Transverse colon (tissue), 4 donors: Measurements from ENCODE around the gene STYXL1. TPM values are rescaled to one million over a fixed set of nuclear protein-coding genes. Genes with fewer than 3 reads are reported as not detected.

ENCODE experiments used
- DNase-seq: peaks from one replicate; pipeline ENCODE4 v3.0.0-alpha.2; 2019
- H3K27ac ChIP-seq, 4 donors: fragments of 200-600 bp; sonication (generic); 2 replicates each; pipeline ENCODE4 v1.5.1; 2016 to 2018; ENCODE audit warnings: inconsistent platforms in 4 of 4
- H3K27me3 ChIP-seq: fragments of 200-600 bp; sonication (generic); 2 replicates; pipeline ENCODE4 v1.5.1; 2017; ENCODE audit warnings: inconsistent platforms
- H3K36me3 ChIP-seq, 4 donors: fragments of 200-600 bp; sonication (generic); 2 replicates each; pipeline ENCODE4 v1.5.1; 2017 to 2019; ENCODE audit warnings: inconsistent platforms in 4 of 4
- H3K4me1 ChIP-seq, 4 donors: fragments of 200-600 bp; sonication (generic); 2 replicates each; pipeline ENCODE4 v1.5.1; 2017 to 2020; ENCODE audit warnings: inconsistent platforms in 4 of 4
- H3K4me3 ChIP-seq, 4 donors: fragments of 200-600 bp; sonication (generic); 1 replicate in 1 of 4; 2 replicates in 3 of 4; pipeline versions ENCODE4 v1.5.1 to v1.6.1; 2017 to 2019; ENCODE audit warnings: inconsistent platforms in 4 of 4
- H3K9me3 ChIP-seq, 2 donors: fragments of 200-600 bp; sonication (generic); 2 replicates each; pipeline ENCODE4 v1.5.1; 2017 to 2019; ENCODE audit warnings: inconsistent platforms in 2 of 2
- EP300 ChIP-seq: sonication (generic); formaldehyde crosslinking; IDR thresholded peaks from one replicate; pipeline ENCODE4 v1.6.1; 2017; ENCODE audit warnings: antibody characterized with exemption, low read depth
- POLR2A ChIP-seq: fragments of 450-650 bp; IDR thresholded peaks from one replicate; pipeline ENCODE4 v1.6.1; 2016; ENCODE audit warnings: antibody characterized with exemption, mild to moderate bottlenecking, moderate library complexity
- POLR2AphosphoS5 ChIP-seq, 3 donors: sonication (generic); formaldehyde crosslinking; IDR thresholded peaks; one replicate each; pipeline ENCODE4 v1.6.1; 2016; ENCODE audit warnings: antibody characterized with exemption in 3 of 3
- WGBS, 2 donors: methylation state at CpG; one replicate each; pipeline ENCODE4 v1.1.5; 2018; ENCODE audit warnings: low coverage in 1 of 2; 5-methylcytosine and 5-hydroxymethylcytosine counted together
- in situ Hi-C, 4 donors: fragments of 200-750 bp; cut with MboI; loops; one replicate each; pipeline versions ENCODE4 v1.15.0 to v1.15.1; 2017; ENCODE audit warnings: low sequenced_read_pairs in 3 of 4, low pct_ligation_motif_present in 1 of 4, low pct_unique_long_range_greater_than_20kb in 1 of 4
- intact Hi-C: fragments of 100-400 bp; cut with DNase I; formaldehyde crosslinking; loops from one replicate; pipeline ENCODE4 v1.15.1; 2023; ENCODE audit warnings: low total_unique reads
- total RNA-seq, 4 donors: library from RNA; depleted of rRNA; stranded (reverse); fragments of >200 nt; gene quantifications; one replicate each; pipeline ENCODE4 v1.1.0, GENCODE V29; 2016
- TF ChIP-seq, protein P1 (sequence below), 5 experiments: fragments of 200-600 bp in 3 of 5; fragments of 450-650 bp in 2 of 5; sonication (generic) in 3 of 5; IDR thresholded peaks; 1 replicate in 2 of 5; 2 replicates in 3 of 5; pipeline ENCODE4 v1.5.1; 2016 to 2017; ENCODE audit warnings: antibody characterized with exemption in 5 of 5, inconsistent platforms in 3 of 5, mild to moderate bottlenecking in 2 of 5, moderate library complexity in 1 of 5

STYXL1 gene
- total RNA-seq, 4 donors from 2014 or later = 3.4 to 51.9 (median 20.9) TPM

- Histone ChIP-seq H3K27me3 (no peaks in the 10 kb centered on the region), H3K9me3 (no peaks in the 10 kb centered on the region), H3K36me3 (peaks cover 0 to 8% (median 4%) of the 10 kb centered on the region in 4 donors), H3K27ac (peak overlapping the region; percentile 72 to 82 (median 76)), H3K4me3 (no peak overlapping the region), H3K4me1 (peaks cover 11 to 31% (median 23%) of the 10 kb centered on the region in 4 donors)
- 75 to 82% methylated on average over 6 to 9 of the region's 9 CpGs for WGBS, 2 donors
- intact Hi-C loops = no loop called here
- no peak for DNase-seq
- TF ChIP-seq POLR2A (no peak), POLR2AphosphoS5 (IDR thresholded peaks at IDR 0.05) (no peak), EP300 (no peak)
- TF ChIP-seq, protein P1, sequence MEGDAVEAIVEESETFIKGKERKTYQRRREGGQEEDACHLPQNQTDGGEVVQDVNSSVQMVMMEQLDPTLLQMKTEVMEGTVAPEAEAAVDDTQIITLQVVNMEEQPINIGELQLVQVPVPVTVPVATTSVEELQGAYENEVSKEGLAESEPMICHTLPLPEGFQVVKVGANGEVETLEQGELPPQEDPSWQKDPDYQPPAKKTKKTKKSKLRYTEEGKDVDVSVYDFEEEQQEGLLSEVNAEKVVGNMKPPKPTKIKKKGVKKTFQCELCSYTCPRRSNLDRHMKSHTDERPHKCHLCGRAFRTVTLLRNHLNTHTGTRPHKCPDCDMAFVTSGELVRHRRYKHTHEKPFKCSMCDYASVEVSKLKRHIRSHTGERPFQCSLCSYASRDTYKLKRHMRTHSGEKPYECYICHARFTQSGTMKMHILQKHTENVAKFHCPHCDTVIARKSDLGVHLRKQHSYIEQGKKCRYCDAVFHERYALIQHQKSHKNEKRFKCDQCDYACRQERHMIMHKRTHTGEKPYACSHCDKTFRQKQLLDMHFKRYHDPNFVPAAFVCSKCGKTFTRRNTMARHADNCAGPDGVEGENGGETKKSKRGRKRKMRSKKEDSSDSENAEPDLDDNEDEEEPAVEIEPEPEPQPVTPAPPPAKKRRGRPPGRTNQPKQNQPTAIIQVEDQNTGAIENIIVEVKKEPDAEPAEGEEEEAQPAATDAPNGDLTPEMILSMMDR (IDR thresholded peaks at IDR 0.05) = no peak
- in situ Hi-C loops = no loop called here
Observed at GRCh38 chr7:75958802-75959543, 88.8 kb downstream of the STYXL1 start.

- H3K9me3 ChIP-seq = no peaks in the 10 kb centered on the region
- TF ChIP-seq POLR2AphosphoS5 (IDR thresholded peaks at IDR 0.05) (peak in 1 of 3 donors; percentile 39), POLR2A (peak; percentile 18), EP300 (no peak)
- TF ChIP-seq, protein P1 (IDR thresholded peaks at IDR 0.05) = no peak
- H3K4me1 ChIP-seq = peaks cover 11 to 31% (median 23%) of the 10 kb centered on the region in 4 donors
- H3K4me3 ChIP-seq = peak overlapping the region in 1 of 4 donors; percentile 13
- intact Hi-C loops (no loop called here), in situ Hi-C loops (no loop called here)
- peak overlapping the region; percentile 72 to 82 (median 76) for H3K27ac ChIP-seq
- 43 to 66% methylated on average over 4 to 16 of the region's 16 CpGs for WGBS, 2 donors
- H3K36me3 ChIP-seq = peaks cover 0 to 9% (median 4%) of the 10 kb centered on the region in 4 donors
- no peaks in the 10 kb centered on the region for H3K27me3 ChIP-seq
- peak; percentile 83 for DNase-seq
Observed at GRCh38 chr7:75957021-75957736, 90.6 kb downstream of the STYXL1 start.

DNA sequence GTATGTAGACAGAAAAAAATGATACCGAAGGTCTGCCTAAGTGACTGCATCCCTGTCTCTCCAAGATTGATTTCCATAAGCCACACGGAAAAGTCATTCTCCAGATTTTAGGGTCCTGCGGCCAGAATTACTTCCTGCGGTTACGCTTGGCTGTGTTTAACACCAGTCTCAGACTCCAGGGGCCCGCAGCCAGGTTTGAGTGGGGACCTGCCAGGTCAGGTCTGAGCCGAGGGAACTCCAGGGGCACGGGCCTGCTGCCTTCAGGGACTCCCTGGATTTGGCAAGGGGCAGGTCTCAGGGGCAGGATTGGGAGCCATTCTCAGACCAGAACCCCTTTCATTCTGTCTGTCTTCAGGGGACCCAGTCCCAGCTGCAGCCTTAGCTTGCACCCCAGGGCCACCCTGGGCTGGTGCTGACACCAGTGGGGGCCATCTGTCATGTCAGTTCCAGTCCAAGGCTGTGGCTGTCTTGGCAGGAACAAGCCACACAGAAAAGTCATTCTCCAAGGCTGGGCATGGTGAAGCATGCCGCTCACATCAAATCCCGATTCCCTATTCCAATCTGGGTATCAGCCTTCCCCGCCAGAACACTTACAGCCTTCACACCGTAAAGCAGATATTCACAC, 92.4 kb downstream of the STYXL1 start:
- in situ Hi-C loops = no loop called here
- WGBS, 2 donors = 95 to 100% methylated on average over 2 to 11 of the region's 12 CpGs
- no peaks in the 10 kb centered on the region for H3K9me3 ChIP-seq
- DNase-seq = no peak
- peaks cover 0 to 9% (median 4%) of the 10 kb centered on the region in 4 donors for H3K36me3 ChIP-seq
- TF ChIP-seq POLR2AphosphoS5 (IDR thresholded peaks at IDR 0.05) = no peak
- no peak for TF ChIP-seq POLR2A
- TF ChIP-seq, protein P1 (IDR thresholded peaks at IDR 0.05) = no peak
- TF ChIP-seq EP300 = no peak
- no peak overlapping the region for H3K27ac ChIP-seq
- no peaks in the 10 kb centered on the region for H3K27me3 ChIP-seq
- no peak overlapping the region for H3K4me3 ChIP-seq
- peaks cover 11 to 31% (median 23%) of the 10 kb centered on the region in 4 donors for H3K4me1 ChIP-seq
- intact Hi-C loops = no loop called here

DNA sequence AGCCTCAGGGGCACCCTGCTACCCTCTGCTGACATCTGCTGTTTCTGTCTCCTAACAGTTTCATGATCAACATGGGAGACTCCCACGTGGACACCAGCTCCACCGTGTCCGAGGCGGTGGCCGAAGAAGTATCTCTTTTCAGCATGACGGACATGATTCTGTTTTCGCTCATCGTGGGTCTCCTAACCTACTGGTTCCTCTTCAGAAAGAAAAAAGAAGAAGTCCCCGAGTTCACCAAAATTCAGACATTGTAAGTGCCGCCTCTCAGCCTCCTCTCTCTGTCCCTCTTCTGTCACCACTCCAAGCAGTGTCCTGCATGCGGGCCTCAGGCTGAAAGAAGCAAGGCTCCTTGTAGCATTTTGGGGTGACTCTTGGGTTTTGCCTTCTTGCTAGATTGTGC, 93.9 kb downstream of the STYXL1 start:
- Histone ChIP-seq H3K4me3 (no peak overlapping the region), H3K9me3 (no peaks in the 10 kb centered on the region), H3K4me1 (peaks cover 10 to 25% (median 18%) of the 10 kb centered on the region in 4 donors), H3K27me3 (no peaks in the 10 kb centered on the region), H3K27ac (peak overlapping the region in 1 of 4 donors; percentile 23), H3K36me3 (peaks cover 0 to 9% (median 4%) of the 10 kb centered on the region in 4 donors)
- intact Hi-C loops = no loop called here
- in situ Hi-C loops = no loop called here
- TF ChIP-seq EP300 (no peak), POLR2AphosphoS5 (IDR thresholded peaks at IDR 0.05) (no peak)
- no peak for DNase-seq
- WGBS, 2 donors = 90% methylated on average over 11 of the region's 11 CpGs; no CpG with 5 or more reads in 1 of the 2 donors
